Measurements from ENCODE around the gene CDH10. TPM values are rescaled to one million over a fixed set of nuclear protein-coding genes. Genes with fewer than 3 reads are reported as not detected.

CDH10 gene
- polyA plus RNA-seq, 2 of the 4 experiments (the other 2 are of a cell fraction) = 0.58 to 0.63 TPM

DNA sequence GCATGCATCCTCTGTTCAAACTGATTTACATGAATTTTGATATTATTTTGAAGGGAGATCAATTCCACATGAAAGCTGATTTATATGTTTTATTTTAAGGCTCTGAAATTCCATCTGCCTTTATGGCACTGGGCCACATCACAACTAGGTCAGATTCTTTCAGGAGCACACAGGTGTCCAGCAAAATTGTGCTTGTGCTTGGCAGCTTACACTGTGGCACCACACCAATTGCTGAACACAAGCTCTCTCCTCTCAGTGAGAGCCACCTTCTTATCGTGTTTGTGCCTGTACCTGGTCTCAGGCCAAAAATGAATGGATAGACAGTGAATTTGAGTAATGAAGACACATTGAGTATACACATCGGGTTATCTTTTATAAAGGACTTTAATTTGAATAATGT, 200.4 kb downstream of the CDH10 start:
- ChIA-PET CTCF (interaction anchor here (0.5 to 1.0 kb wide), 2 partner anchors 82 to 697 kb away, joined by 3 read pairs; no protein-coding TSS in a partner anchor), POLR2A (no interaction called here)
- TF ChIP-seq CEBPB (IDR thresholded peaks at IDR 0.05) = no peak
- no peak for TF ChIP-seq RARB (CRISPR knock-in tag; IDR thresholded peaks at IDR 0.05)
- TF ChIP-seq POLR2A (IDR thresholded peaks at IDR 0.05; ENCODE audit: low read length) = no peak
- TF ChIP-seq HEYL (CRISPR knock-in tag; IDR thresholded peaks at IDR 0.05) = no peak
- TF ChIP-seq, protein P1, sequence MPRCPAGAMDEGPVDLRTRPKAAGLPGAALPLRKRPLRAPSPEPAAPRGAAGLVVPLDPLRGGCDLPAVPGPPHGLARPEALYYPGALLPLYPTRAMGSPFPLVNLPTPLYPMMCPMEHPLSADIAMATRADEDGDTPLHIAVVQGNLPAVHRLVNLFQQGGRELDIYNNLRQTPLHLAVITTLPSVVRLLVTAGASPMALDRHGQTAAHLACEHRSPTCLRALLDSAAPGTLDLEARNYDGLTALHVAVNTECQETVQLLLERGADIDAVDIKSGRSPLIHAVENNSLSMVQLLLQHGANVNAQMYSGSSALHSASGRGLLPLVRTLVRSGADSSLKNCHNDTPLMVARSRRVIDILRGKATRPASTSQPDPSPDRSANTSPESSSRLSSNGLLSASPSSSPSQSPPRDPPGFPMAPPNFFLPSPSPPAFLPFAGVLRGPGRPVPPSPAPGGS (IDR thresholded peaks at IDR 0.05) = no peak
- TF ChIP-seq EP300 (IDR thresholded peaks at IDR 0.05) = no peak
- TF ChIP-seq, protein P2, sequence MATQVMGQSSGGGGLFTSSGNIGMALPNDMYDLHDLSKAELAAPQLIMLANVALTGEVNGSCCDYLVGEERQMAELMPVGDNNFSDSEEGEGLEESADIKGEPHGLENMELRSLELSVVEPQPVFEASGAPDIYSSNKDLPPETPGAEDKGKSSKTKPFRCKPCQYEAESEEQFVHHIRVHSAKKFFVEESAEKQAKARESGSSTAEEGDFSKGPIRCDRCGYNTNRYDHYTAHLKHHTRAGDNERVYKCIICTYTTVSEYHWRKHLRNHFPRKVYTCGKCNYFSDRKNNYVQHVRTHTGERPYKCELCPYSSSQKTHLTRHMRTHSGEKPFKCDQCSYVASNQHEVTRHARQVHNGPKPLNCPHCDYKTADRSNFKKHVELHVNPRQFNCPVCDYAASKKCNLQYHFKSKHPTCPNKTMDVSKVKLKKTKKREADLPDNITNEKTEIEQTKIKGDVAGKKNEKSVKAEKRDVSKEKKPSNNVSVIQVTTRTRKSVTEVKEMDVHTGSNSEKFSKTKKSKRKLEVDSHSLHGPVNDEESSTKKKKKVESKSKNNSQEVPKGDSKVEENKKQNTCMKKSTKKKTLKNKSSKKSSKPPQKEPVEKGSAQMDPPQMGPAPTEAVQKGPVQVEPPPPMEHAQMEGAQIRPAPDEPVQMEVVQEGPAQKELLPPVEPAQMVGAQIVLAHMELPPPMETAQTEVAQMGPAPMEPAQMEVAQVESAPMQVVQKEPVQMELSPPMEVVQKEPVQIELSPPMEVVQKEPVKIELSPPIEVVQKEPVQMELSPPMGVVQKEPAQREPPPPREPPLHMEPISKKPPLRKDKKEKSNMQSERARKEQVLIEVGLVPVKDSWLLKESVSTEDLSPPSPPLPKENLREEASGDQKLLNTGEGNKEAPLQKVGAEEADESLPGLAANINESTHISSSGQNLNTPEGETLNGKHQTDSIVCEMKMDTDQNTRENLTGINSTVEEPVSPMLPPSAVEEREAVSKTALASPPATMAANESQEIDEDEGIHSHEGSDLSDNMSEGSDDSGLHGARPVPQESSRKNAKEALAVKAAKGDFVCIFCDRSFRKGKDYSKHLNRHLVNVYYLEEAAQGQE (IDR thresholded peaks at IDR 0.05) = no peak
- TF ChIP-seq, protein P3, sequence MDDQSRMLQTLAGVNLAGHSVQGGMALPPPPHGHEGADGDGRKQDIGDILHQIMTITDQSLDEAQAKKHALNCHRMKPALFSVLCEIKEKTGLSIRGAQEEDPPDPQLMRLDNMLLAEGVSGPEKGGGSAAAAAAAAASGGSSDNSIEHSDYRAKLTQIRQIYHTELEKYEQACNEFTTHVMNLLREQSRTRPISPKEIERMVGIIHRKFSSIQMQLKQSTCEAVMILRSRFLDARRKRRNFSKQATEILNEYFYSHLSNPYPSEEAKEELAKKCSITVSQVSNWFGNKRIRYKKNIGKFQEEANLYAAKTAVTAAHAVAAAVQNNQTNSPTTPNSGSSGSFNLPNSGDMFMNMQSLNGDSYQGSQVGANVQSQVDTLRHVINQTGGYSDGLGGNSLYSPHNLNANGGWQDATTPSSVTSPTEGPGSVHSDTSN (IDR thresholded peaks at IDR 0.05) = no peak
- TF ChIP-seq, protein P4, sequence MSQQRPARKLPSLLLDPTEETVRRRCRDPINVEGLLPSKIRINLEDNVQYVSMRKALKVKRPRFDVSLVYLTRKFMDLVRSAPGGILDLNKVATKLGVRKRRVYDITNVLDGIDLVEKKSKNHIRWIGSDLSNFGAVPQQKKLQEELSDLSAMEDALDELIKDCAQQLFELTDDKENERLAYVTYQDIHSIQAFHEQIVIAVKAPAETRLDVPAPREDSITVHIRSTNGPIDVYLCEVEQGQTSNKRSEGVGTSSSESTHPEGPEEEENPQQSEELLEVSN (IDR thresholded peaks at IDR 0.05; ENCODE audit: borderline replicate concordance, low read depth) = no peak
- TF ChIP-seq NPAS2 (CRISPR knock-in tag; IDR thresholded peaks at IDR 0.05; ENCODE audit: borderline replicate concordance) = no peak
- TF ChIP-seq NFE2L2 (conservative IDR thresholded peaks at IDR 0.05; ENCODE audit: low read length) = no peak
- TF ChIP-seq NR3C1 (IDR thresholded peaks at IDR 0.05) = no peak
- TF ChIP-seq, protein P5, sequence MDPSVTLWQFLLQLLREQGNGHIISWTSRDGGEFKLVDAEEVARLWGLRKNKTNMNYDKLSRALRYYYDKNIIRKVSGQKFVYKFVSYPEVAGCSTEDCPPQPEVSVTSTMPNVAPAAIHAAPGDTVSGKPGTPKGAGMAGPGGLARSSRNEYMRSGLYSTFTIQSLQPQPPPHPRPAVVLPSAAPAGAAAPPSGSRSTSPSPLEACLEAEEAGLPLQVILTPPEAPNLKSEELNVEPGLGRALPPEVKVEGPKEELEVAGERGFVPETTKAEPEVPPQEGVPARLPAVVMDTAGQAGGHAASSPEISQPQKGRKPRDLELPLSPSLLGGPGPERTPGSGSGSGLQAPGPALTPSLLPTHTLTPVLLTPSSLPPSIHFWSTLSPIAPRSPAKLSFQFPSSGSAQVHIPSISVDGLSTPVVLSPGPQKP (IDR thresholded peaks at IDR 0.05; ENCODE audit: low read depth, low read length) = no peak
- TF ChIP-seq PHF8 (IDR thresholded peaks at IDR 0.05; ENCODE audit: borderline replicate concordance, low read depth) = no peak
- TF ChIP-seq EHMT2 (IDR thresholded peaks at IDR 0.05; ENCODE audit: low read depth) = no peak
- TF ChIP-seq CBX8 (IDR thresholded peaks at IDR 0.05) = no peak
- no peak for TF ChIP-seq CHD2 (IDR thresholded peaks at IDR 0.05; ENCODE audit: low read length, partially characterized antibody)
- Histone ChIP-seq H3K27ac (no peak overlapping the region), H3K9me3 (no peaks in the 10 kb centered on the region), H3K4me3 (no peak overlapping the region), H3K4me2 (no peak overlapping the region), H3K4me1 (no peaks in the 10 kb centered on the region)
- DNase-seq (ENCODE audit: low read depth in 1 of 2, low spot score in 1 of 2) (no peak), FAIRE-seq (no peak), ATAC-seq (no peak)
- WGBS (ENCODE audit: missing lambda C conversion rate) = 25% methylated on average over 2 of the region's 2 CpGs

DNA sequence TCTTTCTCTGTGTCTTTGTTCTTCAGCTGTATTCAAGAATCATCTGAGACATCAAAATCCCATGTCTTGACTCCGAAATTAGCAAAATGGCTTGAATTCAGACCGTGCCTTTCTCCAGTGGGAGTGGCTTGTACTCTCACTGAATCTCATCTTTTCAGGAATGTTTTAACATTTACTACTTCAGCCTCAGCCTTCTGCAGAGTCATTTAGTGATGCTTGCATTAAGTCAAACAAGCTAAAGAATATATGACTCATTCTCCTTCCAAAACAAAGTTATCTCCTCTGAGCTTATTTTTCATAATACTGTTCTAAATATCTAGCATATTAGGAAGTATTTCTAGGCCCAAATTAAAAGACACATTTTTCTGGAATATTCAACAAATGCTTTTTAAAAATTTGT, 205.3 kb downstream of the CDH10 start:
- H3K4me2 ChIP-seq = no peak overlapping the region
- DNase-seq (ENCODE audit: low read depth in 1 of 2, low spot score in 1 of 2) (no peak), ATAC-seq (no peak), FAIRE-seq (no peak)
- ChIA-PET POLR2A (no interaction called here), CTCF (no interaction called here)
- H3K4me3 ChIP-seq = no peak overlapping the region
- H3K27ac ChIP-seq = no peak overlapping the region
- no peaks in the 10 kb centered on the region for H3K9me3 ChIP-seq
- 8% methylated on average over 2 of the region's 2 CpGs for WGBS (ENCODE audit: missing lambda C conversion rate)
- H3K4me1 ChIP-seq = no peaks in the 10 kb centered on the region
- TF ChIP-seq JUN (IDR thresholded peaks at IDR 0.05) (no peak), GATA3 (IDR thresholded peaks at IDR 0.05; ENCODE audit: borderline replicate concordance) (no peak), POLR2AphosphoS2 (conservative IDR thresholded peaks at IDR 0.05; ENCODE audit: low read length) (no peak), RNF2 (IDR thresholded peaks at IDR 0.05; ENCODE audit: borderline replicate concordance, low read depth) (no peak), ZNF302 (CRISPR knock-in tag; IDR thresholded peaks at IDR 0.05) (no peak)

Small RNAs within 50 kb of the gene (small RNA-seq; reads per million reads assigned to genes)
- gene AC091885.1 (0 reads per million in 6 experiments), gene RF00017 (0 reads per million in 6 experiments)

Measured in A549 (cell line).